Iris pigment epithelial cell (primary cell): Measurements from ENCODE around the gene RAC2.

Experiments used
- DNase-seq: peaks from one replicate; pipeline ENCODE4 v3.0.0-alpha.2; 2011; ENCODE audit warnings: low read depth

Gene RAC2

DNA sequence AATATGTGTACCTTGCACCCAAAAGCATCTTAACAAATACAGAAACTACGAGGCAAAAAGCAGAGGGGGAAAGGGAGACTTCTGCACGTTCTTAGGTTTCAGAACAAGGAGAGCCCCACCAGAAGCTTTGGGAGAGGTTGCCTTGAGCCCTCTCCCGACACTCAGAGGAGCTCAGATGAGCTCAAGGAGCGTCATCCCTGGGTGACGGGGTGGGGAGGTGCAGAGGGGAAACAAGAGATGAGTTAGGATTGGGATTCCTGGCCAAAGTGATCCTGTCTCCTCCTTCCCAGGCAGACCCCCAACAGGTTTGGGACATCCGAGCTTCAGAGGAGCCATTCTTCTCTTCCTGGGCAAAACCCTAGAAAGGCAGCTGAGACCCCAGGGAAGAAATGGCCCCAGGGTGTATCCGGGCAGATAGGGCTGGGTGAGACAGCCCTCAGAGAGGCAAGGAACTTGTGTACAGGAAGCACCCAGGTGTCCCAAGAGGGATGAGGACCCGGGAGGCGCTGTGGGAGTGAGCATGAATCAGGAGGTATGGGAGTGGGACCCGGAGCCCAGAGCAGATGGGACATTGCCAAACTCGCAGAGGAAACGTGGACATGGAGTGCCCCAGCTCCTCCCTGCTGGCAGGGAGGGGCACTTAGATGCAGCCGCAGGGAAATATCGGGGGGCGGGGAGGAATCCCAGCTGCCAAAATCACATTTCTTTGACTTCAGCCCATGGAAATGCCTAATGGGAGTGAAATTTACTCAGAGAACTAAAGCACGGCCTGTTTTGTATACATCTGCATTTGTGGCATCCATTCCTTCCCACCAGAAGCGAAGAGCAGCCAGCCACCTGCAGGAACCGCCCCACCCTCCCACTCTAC lies 68.4 kb downstream of the RAC2 start:
- no peak for DNase-seq
